Osteoblast (primary cell): ENCODE data around the gene RHBDF2. TPM values are rescaled to one million over a fixed set of nuclear protein-coding genes. Genes with fewer than 3 reads are reported as not detected.
"Not testable (repeated sequence)": the region's sequence is repeated elsewhere in the genome, so short reads cannot be mapped to it uniquely, and the experiment has no call there.

Experiments used
- DNase-seq: peaks from one replicate; pipeline ENCODE4 v3.0.0; 2011; ENCODE audit warnings: low spot score, mixed read lengths; ENCODE audit not compliant: insufficient read length; ENCODE audit errors: missing footprints
- H2AFZ ChIP-seq: 2 replicates; pipeline ENCODE4 v1.6.0; 2011; ENCODE audit warnings: mild to moderate bottlenecking, low read length
- H3K27ac ChIP-seq: 2 replicates; pipeline ENCODE4 v1.5.1; 2011; ENCODE audit warnings: mild to moderate bottlenecking, low read depth, low read length, moderate library complexity
- H3K27me3 ChIP-seq: 2 replicates; pipeline ENCODE4 v1.6.0; 2012; ENCODE audit warnings: mild to moderate bottlenecking, control low read depth, inconsistent platforms, low read length, moderate library complexity; ENCODE audit not compliant: insufficient read depth
- H3K36me3 ChIP-seq: 2 replicates; pipeline ENCODE4 v1.5.1; 2011; ENCODE audit warnings: mild to moderate bottlenecking, low read length, control low read depth, moderate library complexity; ENCODE audit not compliant: insufficient read depth
- H3K4me1 ChIP-seq: 2 replicates; pipeline ENCODE4 v1.5.1; 2011; ENCODE audit warnings: mild to moderate bottlenecking, low read length, control low read depth, moderate library complexity; ENCODE audit not compliant: insufficient read depth
- H3K4me2 ChIP-seq: 2 replicates; pipeline ENCODE4 v1.6.0; 2011; ENCODE audit warnings: mild to moderate bottlenecking, low read length; ENCODE audit not compliant: insufficient read depth
- H3K4me3 ChIP-seq: fragments of 200-600 bp; sonication (generic); 3 replicates; pipeline ENCODE4 v1.5.1; 2012; ENCODE audit warnings: mild to moderate bottlenecking, low read length, inconsistent platforms; ENCODE audit not compliant: insufficient read depth
- H3K79me2 ChIP-seq: 2 replicates; pipeline ENCODE4 v1.6.0; 2012; ENCODE audit warnings: mild to moderate bottlenecking, low read length, control low read depth, inconsistent platforms; ENCODE audit not compliant: insufficient read depth
- H3K9me3 ChIP-seq: 2 replicates; pipeline ENCODE4 v1.5.1; 2011; ENCODE audit warnings: low read depth, low read length, control low read depth
- H4K20me1 ChIP-seq: 2 replicates; pipeline ENCODE4 v1.6.0; 2012; ENCODE audit warnings: mild to moderate bottlenecking, low read length, control low read depth; ENCODE audit not compliant: insufficient read depth
- CTCF ChIP-seq: IDR thresholded peaks from 2 replicates; pipeline ENCODE4 v1.5.1; 2011; ENCODE audit warnings: mild to moderate bottlenecking, low read depth, low read length, moderate library complexity; ENCODE audit errors: extremely low read depth
- total RNA-seq: library from RNA; depleted of rRNA; stranded (reverse); fragments of >200 nt; gene quantifications from 2 replicates; pipeline ENCODE4 v1.2.3, GENCODE V29; 2012

RHBDF2 gene
- total RNA-seq, 1 donor = 8.3 TPM

- Histone ChIP-seq H3K4me3 (peak overlapping the region; percentile 71), H3K9me3 (no peaks in the 10 kb centered on the region)
Observed at GRCh38 chr17:76535788-76536510, 34.7 kb upstream of the RHBDF2 start.

GRCh38 chr17:76534831-76535732, 33.9 kb upstream of the RHBDF2 start:
- no peaks in the 10 kb centered on the region for H4K20me1 ChIP-seq
- H3K27me3 ChIP-seq = peaks cover 18% of the 10 kb centered on the region
- no peak overlapping the region for H3K27ac ChIP-seq
- H3K79me2 ChIP-seq = peaks cover 3% of the 10 kb centered on the region
- no peak overlapping the region for H2AFZ ChIP-seq
- DNase-seq = peak; percentile 87
- peak overlapping the region; percentile 78 for H3K4me2 ChIP-seq
- H3K4me3 ChIP-seq = no peak overlapping the region
- no peak for TF ChIP-seq CTCF
- peaks cover 28% of the 10 kb centered on the region for H3K4me1 ChIP-seq
- no peaks in the 10 kb centered on the region for H3K9me3 ChIP-seq
- no peaks in the 10 kb centered on the region for H3K36me3 ChIP-seq

More at GRCh38 chr17:76535788-76536510, 34.7 kb upstream of the RHBDF2 start:
- peaks cover 18% of the 10 kb centered on the region for H3K27me3 ChIP-seq
- no peaks in the 10 kb centered on the region for H4K20me1 ChIP-seq
- H2AFZ ChIP-seq = no peak overlapping the region
- peaks cover 3% of the 10 kb centered on the region for H3K79me2 ChIP-seq
- peak; percentile 82 for DNase-seq
- no peak overlapping the region for H3K27ac ChIP-seq
- no peaks in the 10 kb centered on the region for H3K36me3 ChIP-seq
- no peak for TF ChIP-seq CTCF
- peaks cover 23% of the 10 kb centered on the region for H3K4me1 ChIP-seq
- peak overlapping the region; percentile 78 for H3K4me2 ChIP-seq

GRCh38 chr17:76533640-76534359, 32.6 kb upstream of the RHBDF2 start:
- peak; percentile 35 for DNase-seq
- not testable (repeated sequence) for H3K4me2 ChIP-seq, H3K9me3 ChIP-seq, H3K79me2 ChIP-seq, H4K20me1 ChIP-seq, H3K36me3 ChIP-seq, H3K4me3 ChIP-seq, H3K27ac ChIP-seq, H2AFZ ChIP-seq
- Histone ChIP-seq H3K27me3 (peaks cover 18% of the 10 kb centered on the region), H3K4me1 (peaks cover 41% of the 10 kb centered on the region)

- no peak overlapping the region for H3K4me2 ChIP-seq
- DNase-seq = peak; percentile 48
- TF ChIP-seq CTCF = no peak
- no peaks in the 10 kb centered on the region for H3K36me3 ChIP-seq
- no peaks in the 10 kb centered on the region for H3K9me3 ChIP-seq
- H4K20me1 ChIP-seq = no peaks in the 10 kb centered on the region
- no peak overlapping the region for H2AFZ ChIP-seq
- no peak overlapping the region for H3K4me3 ChIP-seq
- H3K27ac ChIP-seq = peak overlapping the region; percentile 98
- peaks cover 8% of the 10 kb centered on the region for H3K27me3 ChIP-seq
- H3K79me2 ChIP-seq = peaks cover 3% of the 10 kb centered on the region
- H3K4me1 ChIP-seq = peaks cover 51% of the 10 kb centered on the region
Observed at GRCh38 chr17:76532072-76532651, 30.9 kb upstream of the RHBDF2 start.
